RWPE2 (cell line): ENCODE measurements around the gene SLC9C1.

Experiments used
- ATAC-seq: fragments of 200-7000 bp; cut with Tn5 transposase; 3 replicates; pipeline ENCODE4 v1.9.1; 2021; ENCODE audit warnings: low read depth
- DNase-seq: peaks from one replicate; pipeline ENCODE4 v3.0.0-alpha.2; 2020; ENCODE audit warnings: low spot score
- H3K27ac ChIP-seq: fragments of 450-650 bp; 2 replicates; pipeline ENCODE4 v1.5.1; 2017; ENCODE audit warnings: mild to moderate bottlenecking; ENCODE audit not compliant: poor library complexity, severe bottlenecking
- H3K27me3 ChIP-seq: fragments of 250-450 bp; sonication (Bioruptor Pico); 2 replicates; pipeline ENCODE4 v1.5.1; 2021; ENCODE audit warnings: mild to moderate bottlenecking, moderate library complexity; ENCODE audit not compliant: insufficient read depth, poor library complexity, severe bottlenecking
- H3K36me3 ChIP-seq: fragments of 250-450 bp; sonication (Bioruptor Pico); 2 replicates; pipeline ENCODE4 v1.5.1; 2020; ENCODE audit warnings: low read depth, mild to moderate bottlenecking, moderate library complexity
- H3K4me1 ChIP-seq: fragments of 250-450 bp; sonication (Bioruptor Pico); 2 replicates; pipeline ENCODE4 v1.5.1; 2021; ENCODE audit warnings: mild to moderate bottlenecking, moderate library complexity; ENCODE audit not compliant: insufficient read depth, poor library complexity, severe bottlenecking
- H3K4me3 ChIP-seq: fragments of 250-450 bp; sonication (Bioruptor Pico); 2 replicates; pipeline ENCODE4 v1.5.1; 2021; ENCODE audit warnings: mild to moderate bottlenecking, moderate library complexity; ENCODE audit not compliant: severe bottlenecking
- H3K9me3 ChIP-seq: fragments of 250-450 bp; sonication (Bioruptor Pico); 2 replicates; pipeline ENCODE4 v1.5.1; 2021; ENCODE audit warnings: mild to moderate bottlenecking, moderate library complexity; ENCODE audit not compliant: severe bottlenecking
- CTCF ChIP-seq: fragments of 450-650 bp; IDR thresholded peaks from one replicate; pipeline ENCODE4 v1.5.1; 2017; ENCODE audit warnings: mild to moderate bottlenecking, moderate library complexity; ENCODE audit not compliant: poor library complexity, severe bottlenecking

The SLC9C1 gene

GRCh38 chr3:112247350-112247749 is 46.7 kb downstream of the SLC9C1 start:
- Histone ChIP-seq H3K9me3 (no peaks in the 10 kb centered on the region), H3K4me1 (no peaks in the 10 kb centered on the region), H3K4me3 (no peak overlapping the region), H3K27me3 (peaks cover 3% of the 10 kb centered on the region), H3K36me3 (no peaks in the 10 kb centered on the region), H3K27ac (no peak overlapping the region)
- TF ChIP-seq CTCF: no peak
- DNase-seq (no peak), ATAC-seq (no peak)

GRCh38 chr3:112233083-112233482 is 60.9 kb downstream of the SLC9C1 start:
- H3K36me3 ChIP-seq: no peaks in the 10 kb centered on the region
- no peak for DNase-seq
- ATAC-seq: no peak
- H3K27ac ChIP-seq: no peak overlapping the region
- no peak for TF ChIP-seq CTCF
- H3K9me3 ChIP-seq: no peaks in the 10 kb centered on the region
- no peak overlapping the region for H3K4me3 ChIP-seq
- H3K27me3 ChIP-seq: no peaks in the 10 kb centered on the region
- H3K4me1 ChIP-seq: no peaks in the 10 kb centered on the region

- H3K9me3 ChIP-seq: no peaks in the 10 kb centered on the region
- ATAC-seq (no peak), DNase-seq (no peak)
- H3K27ac ChIP-seq: no peak overlapping the region
- H3K36me3 ChIP-seq: no peaks in the 10 kb centered on the region
- no peak for TF ChIP-seq CTCF
- no peaks in the 10 kb centered on the region for H3K4me1 ChIP-seq
- H3K27me3 ChIP-seq: no peaks in the 10 kb centered on the region
- no peak overlapping the region for H3K4me3 ChIP-seq
Measured at GRCh38 chr3:112231727-112232126, 62.3 kb downstream of the SLC9C1 start.

GRCh38 chr3:112230033-112230432 is 64.0 kb downstream of the SLC9C1 start:
- Histone ChIP-seq H3K4me1 (no peaks in the 10 kb centered on the region), H3K9me3 (peaks cover 6% of the 10 kb centered on the region), H3K4me3 (no peak overlapping the region), H3K36me3 (no peaks in the 10 kb centered on the region), H3K27ac (no peak overlapping the region), H3K27me3 (no peaks in the 10 kb centered on the region)
- DNase-seq: no peak
- ATAC-seq: no peak
- no peak for TF ChIP-seq CTCF

GRCh38 chr3:112228786-112229185 is 65.2 kb downstream of the SLC9C1 start:
- TF ChIP-seq CTCF: no peak
- H3K4me1 ChIP-seq: no peaks in the 10 kb centered on the region
- peaks cover 10% of the 10 kb centered on the region for H3K9me3 ChIP-seq
- no peak for ATAC-seq
- no peaks in the 10 kb centered on the region for H3K36me3 ChIP-seq
- H3K27me3 ChIP-seq: no peaks in the 10 kb centered on the region
- H3K27ac ChIP-seq: no peak overlapping the region
- H3K4me3 ChIP-seq: no peak overlapping the region
- no peak for DNase-seq
